SH-SY5Y (cell line): ENCODE data around the gene PAX5.
A peak's percentile ranks its signal among the peaks of the same experiment; 100 is the strongest.

Experiments
- GATA2 ChIP-seq: IDR thresholded peaks from 2 replicates; pipeline ENCODE4 v1.6.1; 2011; ENCODE audit warnings: mild to moderate bottlenecking, low read depth, low read length
- GATA3 ChIP-seq: IDR thresholded peaks from 2 replicates; pipeline ENCODE4 v1.6.1; 2011; ENCODE audit warnings: low read depth, mild to moderate bottlenecking, low read length, moderate library complexity

The PAX5 gene

DNA sequence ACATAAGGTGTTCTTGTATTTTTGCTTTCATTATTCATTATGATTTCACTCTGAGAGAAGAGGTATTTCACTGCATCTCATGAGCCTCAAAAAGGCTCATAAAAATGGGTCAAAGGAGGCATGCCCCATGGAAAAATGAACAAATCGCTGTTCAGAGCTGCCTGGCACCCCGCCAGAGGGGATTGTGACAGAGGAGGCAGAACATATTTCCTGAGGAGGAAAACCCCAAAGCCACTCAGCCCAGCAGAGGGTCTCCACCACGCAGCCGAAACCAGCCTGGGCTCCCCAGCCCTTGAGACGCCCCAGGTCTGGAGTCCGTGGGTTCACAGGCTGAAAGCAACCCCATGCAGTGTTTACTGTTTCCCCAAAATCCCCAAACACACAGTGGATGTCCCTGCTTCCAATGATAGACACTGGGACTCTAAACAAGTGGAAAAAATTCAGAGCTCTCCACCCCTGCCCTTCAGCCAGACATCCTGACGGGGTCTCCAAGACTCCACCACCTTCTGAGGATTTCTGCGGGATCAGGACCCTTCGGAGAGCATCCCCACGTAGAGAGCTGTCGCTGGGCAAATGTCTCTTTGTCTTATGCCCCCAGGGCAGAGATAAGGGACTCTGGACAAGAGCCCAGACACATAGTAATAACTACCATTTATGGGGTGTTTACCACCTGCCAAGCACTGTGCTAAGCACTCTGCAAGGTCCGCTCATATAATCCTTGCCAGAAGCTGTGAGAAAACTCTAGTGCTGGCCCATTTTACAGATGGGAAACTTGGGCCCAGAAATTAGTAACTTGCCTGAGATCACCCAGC, 122.3 kb downstream of the PAX5 start:
- TF ChIP-seq GATA2 = peak; percentile 15; the same call in 1 of the 2 replicates
- no peak for TF ChIP-seq GATA3

GRCh38 chr9:36911037-36911436, 123.0 kb downstream of the PAX5 start:
- 0 out of 2 replicates have a peak, but pooled peaks have one; percentile 5 for TF ChIP-seq GATA2
- no peak for TF ChIP-seq GATA3

DNA sequence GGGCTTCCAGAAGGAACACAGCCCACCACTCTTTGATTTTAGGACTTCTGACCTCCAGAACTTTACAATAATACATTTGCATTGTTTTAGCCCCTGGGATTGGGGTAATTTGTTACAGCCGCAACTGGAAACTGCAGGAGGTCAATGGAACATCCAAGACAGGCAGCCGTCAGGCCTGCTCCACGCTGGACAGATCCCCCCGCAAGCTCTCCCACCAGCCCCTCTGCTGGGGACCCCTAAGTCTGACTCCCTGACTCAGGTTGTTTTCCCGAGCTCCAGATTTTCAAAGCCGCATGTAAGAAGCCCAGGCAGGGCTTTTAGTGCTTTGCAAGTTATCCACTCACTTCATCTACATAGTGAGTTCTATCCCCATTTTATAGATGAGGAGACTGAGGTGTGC, 127.6 kb downstream of the PAX5 start:
- no peak for TF ChIP-seq GATA2
- no peak for TF ChIP-seq GATA3

DNA sequence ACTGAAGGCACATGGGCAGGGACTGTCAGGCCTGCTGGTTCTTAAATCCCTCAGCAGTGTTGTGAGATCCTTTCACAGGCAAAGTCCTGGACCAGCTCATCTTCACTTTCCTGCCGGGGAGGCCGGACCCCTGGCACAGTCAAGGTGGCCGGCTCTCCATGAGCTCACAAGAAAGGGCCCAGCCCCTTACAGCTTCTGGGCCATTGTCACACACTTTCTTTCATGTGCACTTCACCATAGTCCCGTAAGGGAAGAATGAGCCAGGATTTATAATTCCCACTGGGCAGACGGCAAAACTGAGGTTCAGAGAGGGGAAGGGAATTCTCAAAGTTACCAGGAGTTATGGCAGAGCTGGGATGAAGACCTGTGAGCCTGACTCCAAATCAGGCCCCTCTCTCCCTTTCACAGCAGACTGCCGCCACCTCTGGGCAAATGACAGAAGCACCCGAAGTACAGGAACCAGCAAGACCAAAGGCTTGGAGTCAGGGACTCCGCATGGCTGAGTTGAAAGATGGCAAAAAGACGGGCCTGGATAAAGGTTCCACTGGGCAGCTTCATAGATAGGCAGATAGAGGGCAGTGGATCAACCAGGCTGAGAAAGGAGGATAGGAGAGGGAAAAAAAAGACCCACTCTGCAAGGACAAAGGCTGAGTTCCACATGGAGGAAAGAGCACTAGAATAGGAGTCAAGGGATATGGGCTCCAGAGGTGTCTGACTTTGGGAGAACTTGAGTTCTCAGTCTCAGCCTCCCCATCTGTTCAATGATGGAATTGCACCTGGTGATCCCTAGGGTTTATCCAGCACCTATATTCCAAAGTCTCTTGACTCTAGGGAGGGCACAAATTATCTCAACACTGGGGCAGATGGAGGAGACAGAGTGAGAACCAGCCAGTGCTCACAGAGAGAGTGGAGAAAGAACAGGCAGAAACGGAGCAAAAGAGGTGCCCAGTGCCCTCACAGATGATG, 128.7 kb downstream of the PAX5 start:
- TF ChIP-seq GATA2 = no peak

DNA sequence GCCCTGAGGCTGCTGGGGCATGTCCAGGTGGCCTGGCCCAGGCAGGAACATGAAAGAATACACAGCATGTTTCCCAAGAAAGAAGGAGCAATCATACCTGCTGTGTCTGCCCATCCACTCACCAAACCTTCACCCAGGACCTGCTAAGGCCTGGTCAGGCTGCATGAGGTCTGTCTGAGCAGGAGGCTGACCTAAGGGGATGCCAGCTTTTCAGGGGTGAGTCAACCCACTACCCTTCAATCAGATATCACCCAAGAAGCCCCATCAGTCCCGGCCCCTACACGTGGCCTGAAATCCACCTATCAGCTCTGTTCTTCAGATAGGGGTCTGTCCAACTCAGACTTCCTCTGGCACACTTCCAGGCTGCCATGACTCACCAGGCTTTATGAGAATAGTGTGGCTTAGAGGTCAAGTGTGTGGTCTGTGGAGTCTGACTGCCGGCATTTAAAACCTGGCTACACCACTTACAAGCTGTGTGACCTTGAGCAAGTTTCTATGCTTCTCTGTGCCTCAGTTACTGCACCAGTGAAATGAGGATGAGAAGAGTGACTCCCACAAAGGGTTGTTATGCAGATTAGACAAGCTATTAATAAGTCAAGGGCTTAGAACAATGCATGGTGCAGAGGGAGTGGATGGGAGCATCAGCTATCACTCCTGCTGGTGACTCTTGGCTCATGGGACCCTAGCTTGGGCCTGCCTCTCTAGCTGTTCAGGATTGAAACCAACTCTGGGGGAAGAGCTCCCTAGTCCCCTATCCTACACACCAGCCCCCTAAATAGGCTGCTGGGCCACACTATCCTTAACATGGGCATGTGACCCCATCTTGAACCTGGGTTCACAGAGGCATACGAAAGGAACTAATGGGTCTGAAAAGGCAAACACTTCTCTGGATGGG, 130.3 kb downstream of the PAX5 start:
- TF ChIP-seq GATA2 (no peak), GATA3 (no peak)

DNA sequence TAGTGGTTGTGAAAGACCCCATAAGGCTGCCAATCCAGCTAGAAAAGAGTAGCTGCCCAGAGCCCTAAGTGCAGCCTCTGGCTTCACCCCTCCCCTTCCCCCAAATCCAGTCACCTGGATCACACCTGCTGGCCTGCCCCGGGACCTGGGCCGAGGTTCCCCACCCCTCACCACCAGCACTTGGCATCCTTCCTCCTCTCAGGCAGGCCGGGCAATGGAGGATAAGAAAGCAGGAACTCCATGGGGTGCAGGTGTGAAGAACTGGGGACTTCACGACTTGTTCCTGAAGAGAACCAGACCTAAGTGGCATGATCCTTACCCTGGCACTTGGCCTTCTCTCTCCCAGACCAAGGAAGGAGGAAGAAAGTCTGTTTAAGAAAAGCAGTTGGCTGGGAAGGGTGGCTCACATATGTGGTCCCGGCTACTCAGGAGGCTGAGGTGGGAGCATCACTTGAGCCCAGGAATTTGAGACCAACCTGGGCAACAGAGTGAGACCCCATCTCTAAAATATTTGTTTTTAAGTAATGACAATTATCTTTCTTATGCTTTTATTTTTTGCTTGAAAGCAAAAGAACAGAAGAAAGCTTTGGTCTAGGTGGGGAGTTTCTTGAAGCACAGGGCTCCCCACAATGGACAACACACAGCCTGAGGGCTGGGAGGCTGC, 131.1 kb downstream of the PAX5 start:
- no peak for TF ChIP-seq GATA3

GRCh38 chr9:36902080-36902716, 131.9 kb downstream of the PAX5 start:
- TF ChIP-seq GATA2 (no peak), GATA3 (no peak)

DNA sequence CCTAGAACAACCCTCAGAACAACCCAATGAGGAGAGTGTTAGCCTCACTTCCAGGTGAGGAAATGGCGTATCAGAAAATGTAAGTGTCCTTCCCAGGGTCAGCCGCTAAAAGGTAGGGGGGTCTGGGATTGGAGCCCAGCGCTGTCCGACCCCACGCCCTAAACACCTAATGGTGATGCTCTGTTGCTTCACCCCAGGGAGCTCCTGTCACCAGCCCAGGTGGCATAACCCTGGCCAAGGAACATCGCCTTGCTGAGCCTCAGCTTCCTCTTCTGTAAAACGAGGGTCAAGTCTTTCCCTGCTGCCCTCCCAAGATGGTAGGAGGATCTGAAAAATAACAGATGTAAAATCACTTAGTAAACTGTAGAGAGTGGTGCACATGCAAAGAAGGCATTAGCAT, 132.5 kb downstream of the PAX5 start:
- no peak for TF ChIP-seq GATA2
- TF ChIP-seq GATA3 = no peak

- no peak for TF ChIP-seq GATA3
Observed at GRCh38 chr9:36900856-36901220, 133.2 kb downstream of the PAX5 start.

GRCh38 chr9:36900136-36900855, 133.8 kb downstream of the PAX5 start:
- TF ChIP-seq GATA2 (no peak), GATA3 (no peak)

- TF ChIP-seq GATA2 = no peak
- TF ChIP-seq GATA3 = no peak
Observed at GRCh38 chr9:36899406-36899805, 134.7 kb downstream of the PAX5 start.

- TF ChIP-seq GATA3 (no peak), GATA2 (no peak)
Observed at GRCh38 chr9:36898431-36899020, 135.5 kb downstream of the PAX5 start.

DNA sequence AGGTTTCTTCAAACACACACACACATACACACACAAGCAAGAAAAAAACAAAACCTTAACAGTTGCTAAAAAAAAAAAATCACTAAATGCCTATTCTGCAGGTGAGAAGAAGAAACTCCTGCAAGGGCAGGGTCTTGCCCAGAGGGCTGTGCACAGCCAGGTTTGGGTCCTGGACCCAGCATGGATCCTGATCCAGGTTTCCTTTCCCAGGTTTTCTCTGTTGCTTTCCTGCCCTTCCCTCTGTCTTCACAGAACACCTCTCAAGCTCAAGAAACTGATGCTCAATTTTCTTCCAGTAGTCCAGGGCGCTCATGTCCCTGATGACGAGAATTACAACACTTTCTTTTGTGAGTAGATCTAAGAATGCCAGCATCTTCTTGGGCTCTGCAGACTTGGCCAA, 136.6 kb downstream of the PAX5 start:
- no peak for TF ChIP-seq GATA3
- no peak for TF ChIP-seq GATA2
